H9 (cell line): ENCODE measurements around the gene SPHK2. TPM values are rescaled to one million over a fixed set of nuclear protein-coding genes. Genes with fewer than 3 reads are reported as not detected.

Source experiments
- DNase-seq: peaks from one replicate; pipeline ENCODE4 v3.0.0-alpha.2; 2017
- H2AFZ ChIP-seq: one replicate; pipeline ENCODE4 v1.6.1; 2013; ENCODE audit warnings: mild to moderate bottlenecking, low read length, control low read depth, moderate library complexity
- H2AK5ac ChIP-seq: 2 replicates; pipeline ENCODE4 v1.6.1; 2013; ENCODE audit warnings: low read length, control low read depth, mixed read lengths; ENCODE audit not compliant: insufficient read length
- H2BK120ac ChIP-seq: one replicate; pipeline ENCODE4 v1.6.1; 2013; ENCODE audit warnings: low read depth, mild to moderate bottlenecking, low read length, control low read depth, inconsistent platforms; ENCODE audit not compliant: poor library complexity, severe bottlenecking
- H2BK12ac ChIP-seq: 2 replicates; pipeline ENCODE4 v1.6.1; 2013; ENCODE audit warnings: low read length, control low read depth, mixed read lengths, low read depth; ENCODE audit not compliant: insufficient read length
- H2BK15ac ChIP-seq: 2 replicates; pipeline ENCODE4 v1.6.1; 2013; ENCODE audit warnings: low read depth, low read length, control low read depth
- H2BK20ac ChIP-seq: one replicate; pipeline ENCODE4 v1.6.1; 2013; ENCODE audit warnings: low read depth, mild to moderate bottlenecking, low read length, control low read depth, inconsistent platforms; ENCODE audit not compliant: poor library complexity, severe bottlenecking
- H2BK5ac ChIP-seq: 2 replicates; pipeline ENCODE4 v1.6.1; 2013; ENCODE audit warnings: low read length, control low read depth, mixed read lengths; ENCODE audit not compliant: insufficient read length
- H3K14ac ChIP-seq: 2 replicates; pipeline ENCODE4 v1.6.1; 2013; ENCODE audit warnings: low read length, control low read depth; ENCODE audit not compliant: insufficient read depth
- H3K18ac ChIP-seq: 2 replicates; pipeline ENCODE4 v1.6.1; 2013; ENCODE audit warnings: low read depth, mild to moderate bottlenecking, mixed read lengths, low read length, control low read depth; ENCODE audit not compliant: insufficient read length
- H3K23ac ChIP-seq: 2 replicates; pipeline ENCODE4 v1.6.1; 2013; ENCODE audit warnings: low read length, control low read depth, mixed read lengths, low read depth; ENCODE audit not compliant: insufficient read length
- H3K23me2 ChIP-seq: 2 replicates; pipeline ENCODE4 v1.6.1; 2013; ENCODE audit warnings: low read depth, mild to moderate bottlenecking, mixed read lengths, low read length, control low read depth; ENCODE audit not compliant: insufficient read length, poor library complexity, severe bottlenecking
- H3K27ac ChIP-seq: 2 replicates; pipeline ENCODE4 v1.5.1; 2013; ENCODE audit warnings: low read length, control low read depth, mixed read lengths, low read depth; ENCODE audit not compliant: insufficient read length
- H3K27me3 ChIP-seq: 2 replicates; pipeline ENCODE4 v1.6.1; 2013; ENCODE audit warnings: low read length, control low read depth, inconsistent platforms; ENCODE audit not compliant: insufficient read depth
- H3K4ac ChIP-seq: 2 replicates; pipeline ENCODE4 v1.6.1; 2013; ENCODE audit warnings: low read depth, mild to moderate bottlenecking, control low read depth, inconsistent platforms, low read length, moderate library complexity
- H3K4me1 ChIP-seq: 2 replicates; pipeline ENCODE4 v1.6.1; 2013; ENCODE audit warnings: low read length, control low read depth, inconsistent platforms; ENCODE audit not compliant: insufficient read depth
- H3K4me2 ChIP-seq: 2 replicates; pipeline ENCODE4 v1.6.1; 2013; ENCODE audit warnings: low read length, control low read depth, mixed read lengths; ENCODE audit not compliant: insufficient read length, insufficient read depth
- H3K56ac ChIP-seq: 2 replicates; pipeline ENCODE4 v1.6.1; 2013; ENCODE audit warnings: low read depth, mild to moderate bottlenecking, mixed read lengths, low read length, control low read depth; ENCODE audit not compliant: insufficient read length
- H3K79me1 ChIP-seq: 2 replicates; pipeline ENCODE4 v1.6.1; 2013; ENCODE audit warnings: low read depth, mild to moderate bottlenecking, moderate library complexity, low read length, control low read depth, inconsistent platforms; ENCODE audit not compliant: insufficient read depth, poor library complexity, severe bottlenecking
- H3K79me2 ChIP-seq: 2 replicates; pipeline ENCODE4 v1.6.1; 2013; ENCODE audit warnings: low read length, control low read depth, inconsistent platforms; ENCODE audit not compliant: insufficient read depth
- H3K9ac ChIP-seq: 2 replicates; pipeline ENCODE4 v1.6.1; 2013; ENCODE audit warnings: low read length, control low read depth, mixed read lengths; ENCODE audit not compliant: insufficient read length; ENCODE audit errors: extremely low read depth
- H3K9me3 ChIP-seq: one replicate; pipeline ENCODE4 v1.6.1; 2013; ENCODE audit warnings: low read depth, low read length, inconsistent platforms; ENCODE audit not compliant: control insufficient read depth
- H3T11ph ChIP-seq: one replicate; pipeline ENCODE4 v1.6.1; 2013; ENCODE audit warnings: mild to moderate bottlenecking, low read length, control low read depth, inconsistent platforms
- H4K20me1 ChIP-seq: one replicate; pipeline ENCODE4 v1.6.1; 2013; ENCODE audit not compliant: control insufficient read depth, insufficient read length, insufficient read depth
- H4K5ac ChIP-seq: 2 replicates; pipeline ENCODE4 v1.6.1; 2013; ENCODE audit warnings: low read depth, mild to moderate bottlenecking, mixed read lengths, low read length, control low read depth; ENCODE audit not compliant: insufficient read length
- H4K8ac ChIP-seq: replicated peaks from 2 replicates; pipeline ENCODE4 v1.6.1; 2013; ENCODE audit warnings: low read length, control low read depth, mixed read lengths, low read depth; ENCODE audit not compliant: insufficient read length
- H4K91ac ChIP-seq: 2 replicates; pipeline ENCODE4 v1.6.1; 2013; ENCODE audit warnings: low read depth, mild to moderate bottlenecking, moderate library complexity, mixed read lengths, low read length, control low read depth; ENCODE audit not compliant: insufficient read length
- H3K27ac Mint-ChIP-seq, 3 experiments: 2 replicates in 2 of 3; 3 replicates in 1 of 3; pipeline ENCODE4 v1.8.0; 2020 to 2021; ENCODE audit warnings: mixed read lengths in 3 of 3, mild to moderate bottlenecking in 1 of 3, moderate library complexity in 1 of 3
- H3K27me3 Mint-ChIP-seq: 2 replicates; pipeline ENCODE4 v1.8.0; 2021; ENCODE audit warnings: low read depth, mild to moderate bottlenecking, moderate library complexity, mixed read lengths
- H3K36me3 Mint-ChIP-seq, 3 experiments: 2 replicates in 2 of 3; 3 replicates in 1 of 3; pipeline ENCODE4 v1.8.0; 2020 to 2021; ENCODE audit warnings: low read depth in 3 of 3, mixed read lengths in 3 of 3; ENCODE audit not compliant: insufficient read depth in 1 of 3
- H3K4me1 Mint-ChIP-seq, 2 experiments: 2 replicates each; pipeline ENCODE4 v1.8.0; 2020; ENCODE audit warnings: mixed read lengths in 2 of 2
- H3K4me3 Mint-ChIP-seq, 2 experiments: 2 replicates in 1 of 2; 3 replicates in 1 of 2; pipeline ENCODE4 v1.8.0; 2020 to 2021; ENCODE audit warnings: mild to moderate bottlenecking in 2 of 2, mixed read lengths in 2 of 2, moderate library complexity in 1 of 2
- H3K9me3 Mint-ChIP-seq, 2 experiments: 2 replicates in 1 of 2; 3 replicates in 1 of 2; pipeline ENCODE4 v1.8.0; 2020; ENCODE audit warnings: mild to moderate bottlenecking in 2 of 2, mixed read lengths in 2 of 2, moderate library complexity in 1 of 2
- CTCF ChIP-seq: fragments of 200-600 bp; sonication (generic); conservative IDR thresholded peaks from 3 replicates; pipeline ENCODE4 v1.8.0; 2021; ENCODE audit warnings: antibody characterized with exemption, mild to moderate bottlenecking
- WGBS: extraction: QIAGEN DNeasy Blood & Tissue Kit; methylation state at CpG from one replicate; pipeline ENCODE4 v1.1.7; 2013; ENCODE audit warnings: missing lambda C conversion rate, low lambda C conversion rate, mixed read lengths; ENCODE audit not compliant: insufficient read length; ENCODE audit errors: extremely low coverage; 5-methylcytosine and 5-hydroxymethylcytosine counted together
- total RNA-seq: library from RNA; stranded (reverse); gene quantifications from 2 replicates; pipeline ENCODE4 v1.2.1, GENCODE V29; 2021

The SPHK2 gene
- total RNA-seq, 1 experiment from 2014 or later, result 57.2 TPM

- no peaks in the 10 kb centered on the region; the same call in 1 of the 2 replicates for H3K27me3 ChIP-seq
- H2AK5ac ChIP-seq, result no peak within 1 kb of the TSS
- H3K9ac ChIP-seq, result peak within 1 kb of the TSS; percentile 41
- H3K79me2 ChIP-seq, result no peaks in the 10 kb centered on the region
- peaks cover 7% of the 10 kb centered on the region; the same call in 1 of the 2 replicates for H3K4me1 ChIP-seq
- H3K9me3 Mint-ChIP-seq, result no peaks in the 10 kb centered on the region
- no peaks in the 10 kb centered on the region for H4K20me1 ChIP-seq
- no peak within 1 kb of the TSS for H2AFZ ChIP-seq
- H3K4me1 Mint-ChIP-seq, result peaks cover 33 to 51% of the 10 kb centered on the region in 2 experiments
- H3K14ac ChIP-seq, result peak within 1 kb of the TSS; percentile 49; the same call in 1 of the 2 replicates
- no peak within 1 kb of the TSS for H3K56ac ChIP-seq
- H3K9me3 ChIP-seq, result no peaks in the 10 kb centered on the region
- H3K23me2 ChIP-seq, result peaks cover 21% of the 10 kb centered on the region
- H2BK5ac ChIP-seq, result no peak within 1 kb of the TSS
- H2BK15ac ChIP-seq, result no peak within 1 kb of the TSS
- peak within 1 kb of the TSS; percentile 82 to 89 for H3K4me3 Mint-ChIP-seq
- no peak within 1 kb of the TSS for H4K91ac ChIP-seq
- no peak within 1 kb of the TSS for H4K5ac ChIP-seq
- no peak within 1 kb of the TSS for H2BK20ac ChIP-seq
- peaks cover 14 to 39% (median 32%) of the 10 kb centered on the region in 3 experiments; a peak in 6 of 7 replicates for H3K36me3 Mint-ChIP-seq
- peak within 1 kb of the TSS; percentile 43 for H3K27ac ChIP-seq
- H2BK120ac ChIP-seq, result peak within 1 kb of the TSS; percentile 97
- H3K23ac ChIP-seq, result no peak within 1 kb of the TSS
- peak; percentile 25; the same call in 1 of the 3 replicates for TF ChIP-seq CTCF
- peak within 1 kb of the TSS; percentile 90 for H3K18ac ChIP-seq
- no peak within 1 kb of the TSS; the same call in 1 of the 2 replicates for H3K4ac ChIP-seq
- peak within 1 kb of the TSS; percentile 31 for H2BK12ac ChIP-seq
- H4K8ac ChIP-seq, result no peak within 1 kb of the TSS
- peaks cover 4% of the 10 kb centered on the region for H3K27me3 Mint-ChIP-seq
- peak within 1 kb of the TSS; percentile 61 for H3T11ph ChIP-seq
- peak within 1 kb of the TSS; percentile 97 to 99 (median 99) for H3K27ac Mint-ChIP-seq
- H3K4me2 ChIP-seq, result peak within 1 kb of the TSS; percentile 80
- no peaks in the 10 kb centered on the region for H3K79me1 ChIP-seq
- WGBS, result no CpG with 5 or more reads among the region's 40 CpGs
- DNase-seq, result peak; percentile 73
Measured at GRCh38 chr19:48636859-48637448, 17.6 kb downstream of the SPHK2 start, which contains the start of gene DBP. DBP (minus strand) TSS chr19:48637379; CDS start chr19:48636994, 385 bp downstream.
